Trophoblast cell (in vitro differentiated cells and primary cell): ENCODE data around the gene ZKSCAN4.

Experiments
- DNase-seq, 2 donors: peaks; one replicate each; pipeline ENCODE4 v3.0.0-alpha.2; 2016
- H2AFZ ChIP-seq: 2 replicates; pipeline ENCODE4 v1.6.1; 2013; ENCODE audit warnings: low read length, moderate library complexity, mild to moderate bottlenecking; ENCODE audit not compliant: insufficient read depth, poor library complexity
- H2AK5ac ChIP-seq: 2 replicates; pipeline ENCODE4 v1.6.1; 2013; ENCODE audit warnings: mild to moderate bottlenecking, low read length
- H2BK120ac ChIP-seq: 2 replicates; pipeline ENCODE4 v1.6.1; 2013; ENCODE audit warnings: low read length, mild to moderate bottlenecking, moderate library complexity; ENCODE audit not compliant: insufficient read depth, poor library complexity
- H2BK12ac ChIP-seq: 2 replicates; pipeline ENCODE4 v1.6.1; 2013; ENCODE audit warnings: mild to moderate bottlenecking, low read length, moderate library complexity
- H2BK5ac ChIP-seq: 2 replicates; pipeline ENCODE4 v1.6.1; 2013; ENCODE audit warnings: low read length, low read depth, moderate library complexity, mild to moderate bottlenecking; ENCODE audit not compliant: poor library complexity
- H3K14ac ChIP-seq: 2 replicates; pipeline ENCODE4 v1.6.1; 2013; ENCODE audit warnings: mild to moderate bottlenecking, low read length
- H3K18ac ChIP-seq: 2 replicates; pipeline ENCODE4 v1.6.1; 2013; ENCODE audit warnings: mild to moderate bottlenecking, low read length
- H3K23ac ChIP-seq: 2 replicates; pipeline ENCODE4 v1.6.1; 2013; ENCODE audit warnings: low read length
- H3K27ac ChIP-seq: 2 replicates; pipeline ENCODE4 v1.5.1; 2013; ENCODE audit warnings: low read depth, mild to moderate bottlenecking, inconsistent platforms, low read length, moderate library complexity
- H3K27me3 ChIP-seq: 2 replicates; pipeline ENCODE4 v1.6.1; 2013; ENCODE audit warnings: inconsistent platforms, mild to moderate bottlenecking, low read length, moderate library complexity; ENCODE audit not compliant: insufficient read depth
- H3K36me3 ChIP-seq, 2 experiments: 1 replicate in 1 of 2; 2 replicates in 1 of 2; pipeline ENCODE4 v1.6.1; 2013; ENCODE audit warnings: low read length in 2 of 2, mild to moderate bottlenecking in 2 of 2, moderate library complexity in 1 of 2; ENCODE audit not compliant: insufficient read depth in 2 of 2, control insufficient read depth in 1 of 2
- H3K4ac ChIP-seq: 2 replicates; pipeline ENCODE4 v1.6.1; 2013; ENCODE audit warnings: low read depth, mild to moderate bottlenecking, low read length, moderate library complexity
- H3K4me1 ChIP-seq, 2 experiments: 1 replicate in 1 of 2; 2 replicates in 1 of 2; pipeline ENCODE4 v1.6.1; 2013; ENCODE audit warnings: low read length in 2 of 2, mild to moderate bottlenecking in 2 of 2, moderate library complexity in 1 of 2; ENCODE audit not compliant: insufficient read depth in 2 of 2, control insufficient read depth in 1 of 2
- H3K4me2 ChIP-seq: 2 replicates; pipeline ENCODE4 v1.6.1; 2013; ENCODE audit warnings: inconsistent platforms, mild to moderate bottlenecking, low read length, moderate library complexity
- H3K4me3 ChIP-seq: 2 replicates; pipeline ENCODE4 v1.5.1; 2013; ENCODE audit warnings: mild to moderate bottlenecking, low read depth, low read length, inconsistent platforms
- H3K79me1 ChIP-seq: one replicate; pipeline ENCODE4 v1.6.1; 2013; ENCODE audit warnings: low read length
- H3K79me2 ChIP-seq: 2 replicates; pipeline ENCODE4 v1.6.1; 2013; ENCODE audit warnings: low read length, mild to moderate bottlenecking; ENCODE audit not compliant: control insufficient read depth, insufficient read depth, poor library complexity
- H3K9ac ChIP-seq: 2 replicates; pipeline ENCODE4 v1.6.1; 2013; ENCODE audit warnings: mild to moderate bottlenecking, low read length
- H3K9me3 ChIP-seq: 2 replicates; pipeline ENCODE4 v1.6.1; 2013; ENCODE audit warnings: low read depth, mild to moderate bottlenecking, control low read depth, inconsistent platforms, low read length; ENCODE audit not compliant: insufficient read depth
- H4K12ac ChIP-seq: 2 replicates; pipeline ENCODE4 v1.6.1; 2013; ENCODE audit warnings: low read depth, mild to moderate bottlenecking, low read length, moderate library complexity
- H4K8ac ChIP-seq: 2 replicates; pipeline ENCODE4 v1.6.1; 2013; ENCODE audit warnings: low read depth, mild to moderate bottlenecking, low read length, moderate library complexity
- H4K91ac ChIP-seq: one replicate; pipeline ENCODE4 v1.6.1; 2013; ENCODE audit warnings: low read depth, mild to moderate bottlenecking, low read length, moderate library complexity
- WGBS: extraction: QIAGEN DNeasy Blood & Tissue Kit; methylation state at CpG from one replicate; pipeline ENCODE4 v1.1.7; 2013; ENCODE audit warnings: missing lambda C conversion rate; ENCODE audit not compliant: insufficient read length, insufficient coverage; ENCODE audit errors: extremely low coverage; 5-methylcytosine and 5-hydroxymethylcytosine counted together

Gene ZKSCAN4

GRCh38 chr6:28225056-28225834, 26.8 kb downstream of the ZKSCAN4 start, which contains the start of gene ZSCAN9:
TSS of gene ZSCAN9 (plus strand) at chr6:28225275. CDS start at chr6:28227085, 1,810 bp downstream.
- Histone ChIP-seq H2BK120ac (no peak within 1 kb of the TSS), H2AFZ (peak within 1 kb of the TSS; percentile 54), H4K91ac (peak within 1 kb of the TSS; percentile 75), H4K12ac (peak within 1 kb of the TSS; percentile 71), H3K79me2 (peaks cover 2% of the 10 kb centered on the region), H3K4me1 (peaks cover 0 to 2% of the 10 kb centered on the region in 2 experiments), H3K27ac (peak within 1 kb of the TSS; percentile 64), H3K18ac (peak within 1 kb of the TSS; percentile 77), H3K4me2 (peak within 1 kb of the TSS; percentile 76), H3K79me1 (peaks cover 4% of the 10 kb centered on the region), H3K4ac (peak within 1 kb of the TSS; percentile 77), H4K8ac (peak within 1 kb of the TSS; percentile 77), H3K36me3 (peaks cover 14 to 19% of the 10 kb centered on the region in 2 experiments), H3K4me3 (peak within 1 kb of the TSS; percentile 87), H3K9ac (peak within 1 kb of the TSS; percentile 87), H3K23ac (no peak within 1 kb of the TSS), H2AK5ac (no peak within 1 kb of the TSS), H2BK5ac (no peak within 1 kb of the TSS), H3K9me3 (no peaks in the 10 kb centered on the region), H3K27me3 (peaks cover 4% of the 10 kb centered on the region), H2BK12ac (no peak within 1 kb of the TSS), H3K14ac (peak within 1 kb of the TSS; percentile 72)
- peak; percentile 87 to 90 for DNase-seq
- WGBS: no CpG with 5 or more reads among the region's 45 CpGs

- Histone ChIP-seq H2AK5ac (no peak overlapping the region), H2BK5ac (no peak overlapping the region), H2BK12ac (no peak overlapping the region), H3K14ac (no peak overlapping the region), H3K9me3 (no peaks in the 10 kb centered on the region), H4K8ac (peak overlapping the region; percentile 69), H3K79me2 (peaks cover 2% of the 10 kb centered on the region), H3K23ac (no peak overlapping the region), H3K4ac (no peak overlapping the region), H4K91ac (no peak overlapping the region), H3K4me2 (peak overlapping the region; percentile 76), H3K4me3 (no peak overlapping the region), H3K18ac (no peak overlapping the region), H3K36me3 (peaks cover 11 to 17% of the 10 kb centered on the region in 2 experiments), H4K12ac (peak overlapping the region; percentile 71), H3K79me1 (peaks cover 4% of the 10 kb centered on the region), H3K27me3 (peaks cover 4% of the 10 kb centered on the region), H3K4me1 (peaks cover 0 to 2% of the 10 kb centered on the region in 2 experiments), H2BK120ac (no peak overlapping the region), H3K27ac (no peak overlapping the region), H2AFZ (no peak overlapping the region), H3K9ac (no peak overlapping the region)
- DNase-seq: no peak
- WGBS: no CpG with 5 or more reads among the region's 9 CpGs
Observed at GRCh38 chr6:28224131-28225055, 27.7 kb downstream of the ZKSCAN4 start.

GRCh38 chr6:28220257-28221133, 31.6 kb downstream of the ZKSCAN4 start:
- Histone ChIP-seq H2BK5ac (no peak overlapping the region), H2AK5ac (no peak overlapping the region), H2AFZ (no peak overlapping the region), H3K9me3 (peaks cover 2% of the 10 kb centered on the region), H3K18ac (no peak overlapping the region), H3K27me3 (peaks cover 4% of the 10 kb centered on the region), H3K4me3 (no peak overlapping the region), H3K4me2 (no peak overlapping the region), H2BK12ac (no peak overlapping the region), H2BK120ac (no peak overlapping the region), H3K4ac (no peak overlapping the region), H3K23ac (no peak overlapping the region), H3K9ac (no peak overlapping the region), H3K27ac (no peak overlapping the region), H4K8ac (no peak overlapping the region), H3K79me2 (peaks cover 3% of the 10 kb centered on the region), H4K12ac (no peak overlapping the region), H3K4me1 (peaks cover 4 to 6% of the 10 kb centered on the region in 2 experiments), H3K79me1 (peaks cover 7% of the 10 kb centered on the region), H4K91ac (no peak overlapping the region), H3K36me3 (no peaks in the 10 kb centered on the region), H3K14ac (no peak overlapping the region)
- WGBS: no CpG with 5 or more reads among the region's 6 CpGs
- peak in 1 of 2 donors; percentile 65 for DNase-seq
